H1 (cell line): ENCODE results near the gene DNAJB7. TPM values are rescaled to one million over a fixed set of nuclear protein-coding genes. Genes with fewer than 3 reads are reported as not detected.

Experiments used
- CTCF ChIA-PET: fragments of 300-600 bp; sonication (Branson Sonifier 250); formaldehyde crosslinking; loops from one replicate; lab custom pipeline; 2021; ENCODE audit not compliant: partially characterized antibody; lab: Charles Lee
- POLR2A ChIA-PET: fragments of 300-600 bp; sonication (Branson Sonifier 250); formaldehyde crosslinking; loops from one replicate; lab custom pipeline; 2021; ENCODE audit warnings: inconsistent platforms; ENCODE audit not compliant: partially characterized antibody; lab: Charles Lee
- DNase-seq, 2 experiments: peaks; one replicate each; pipeline versions ENCODE4 v3.0.0 to v3.0.0-alpha.2; 2010 to 2022; ENCODE audit warnings: low spot score in 2 of 2, low read depth in 1 of 2, mixed read lengths in 1 of 2
- FAIRE-seq: peaks from 2 replicates; lab custom pipeline; 2011; peaks lifted over from hg19 to GRCh38; lab: Jason Lieb, UNC
- H2AFZ ChIP-seq: 2 replicates; pipeline ENCODE4 v1.8.1; 2012; ENCODE audit warnings: low read length, inconsistent platforms
- H2AK5ac ChIP-seq: 2 replicates; pipeline ENCODE4 v1.6.1; 2013; ENCODE audit warnings: low read depth, low read length
- H2BK120ac ChIP-seq: replicated peaks from 2 replicates; pipeline ENCODE3; 2013; ENCODE audit warnings: low read depth, low read length, inconsistent platforms
- H2BK12ac ChIP-seq: 2 replicates; pipeline ENCODE4 v1.6.1; 2013; ENCODE audit warnings: low read depth, low read length
- H2BK15ac ChIP-seq: 2 replicates; pipeline ENCODE4 v1.6.1; 2013; ENCODE audit warnings: low read length
- H2BK20ac ChIP-seq: 2 replicates; pipeline ENCODE4 v1.6.1; 2013; ENCODE audit warnings: low read length
- H2BK5ac ChIP-seq: 2 replicates; pipeline ENCODE4 v1.6.1; 2013; ENCODE audit warnings: low read depth, low read length
- H3K14ac ChIP-seq: 2 replicates; pipeline ENCODE4 v1.6.1; 2013; ENCODE audit warnings: inconsistent platforms; ENCODE audit not compliant: insufficient read length
- H3K18ac ChIP-seq: 2 replicates; pipeline ENCODE4 v1.6.1; 2013; ENCODE audit warnings: low read length; ENCODE audit errors: extremely low read depth
- H3K23ac ChIP-seq: 2 replicates; pipeline ENCODE4 v1.6.1; 2013; ENCODE audit warnings: inconsistent platforms; ENCODE audit not compliant: insufficient read length
- H3K23me2 ChIP-seq: 2 replicates; pipeline ENCODE4 v1.6.1; 2013; ENCODE audit warnings: low read depth, low read length
- H3K27ac ChIP-seq: 2 replicates; pipeline ENCODE4 v1.6.1; 2011; ENCODE audit warnings: low read depth, low read length, inconsistent platforms
- H3K27me3 ChIP-seq, 4 experiments: replicated peaks in 1 of 4; 1 replicate in 1 of 4; 2 replicates in 3 of 4; pipeline versions ENCODE4 v1.6.1 to v1.8.1; 2011 to 2013; ENCODE audit warnings: low read length in 3 of 4, mild to moderate bottlenecking in 3 of 4, inconsistent platforms in 2 of 4, mixed read lengths in 2 of 4, moderate library complexity in 1 of 4; ENCODE audit not compliant: control insufficient read depth in 3 of 4, insufficient read depth in 3 of 4; ENCODE audit errors: extremely low read depth in 1 of 4
- H3K36me3 ChIP-seq, 4 experiments: 2 replicates each; pipeline versions ENCODE4 v1.6.1 to v1.8.1; 2011 to 2013; ENCODE audit warnings: mild to moderate bottlenecking in 4 of 4, low read length in 3 of 4, moderate library complexity in 2 of 4, control low read depth in 1 of 4, inconsistent platforms in 1 of 4; ENCODE audit not compliant: insufficient read depth in 4 of 4, control insufficient read depth in 2 of 4
- H3K4ac ChIP-seq: replicated peaks from 2 replicates; pipeline ENCODE3; 2013; ENCODE audit warnings: low read length, low read depth, mixed read lengths, inconsistent platforms; ENCODE audit not compliant: insufficient read length
- H3K4me1 ChIP-seq, 4 experiments: replicated peaks in 1 of 4; 1 replicate in 1 of 4; 2 replicates in 3 of 4; pipeline versions ENCODE4 v1.6.1 to v1.8.1; 2011 to 2013; ENCODE audit warnings: low read length in 3 of 4, inconsistent platforms in 2 of 4, mixed read lengths in 1 of 4; ENCODE audit not compliant: insufficient read depth in 4 of 4, control insufficient read depth in 3 of 4
- H3K4me2 ChIP-seq, 2 experiments: 2 replicates each; pipeline versions ENCODE4 v1.6.1 to v1.8.1; 2011 to 2013; ENCODE audit warnings: low read depth in 2 of 2, low read length in 2 of 2, control low read depth in 1 of 2, inconsistent platforms in 1 of 2, mild to moderate bottlenecking in 1 of 2; ENCODE audit not compliant: insufficient read depth in 1 of 2
- H3K4me3 ChIP-seq, 4 experiments: fragments of 200-600, 300-600 bp in 1 of 4; sonication (generic), shearing (Covaris generic), sonication (Bioruptor Twin) in 1 of 4; 2 replicates each; pipeline versions ENCODE4 v1.5.1 to v1.8.1; 2011 to 2016; ENCODE audit warnings: low read length in 4 of 4, low read depth in 3 of 4, control low read depth in 2 of 4, inconsistent platforms in 2 of 4, mild to moderate bottlenecking in 2 of 4, mixed read lengths in 1 of 4, moderate library complexity in 1 of 4; ENCODE audit not compliant: insufficient read depth in 2 of 4; ENCODE audit errors: extremely low read depth in 1 of 4
- H3K56ac ChIP-seq: replicated peaks from 2 replicates; pipeline ENCODE3; 2013; ENCODE audit warnings: low read depth, mild to moderate bottlenecking, mixed read lengths, low read length, inconsistent platforms; ENCODE audit not compliant: insufficient read length
- H3K79me1 ChIP-seq: 2 replicates; pipeline ENCODE4 v1.6.1; 2013; ENCODE audit warnings: low read depth, low read length, control low read depth
- H3K79me2 ChIP-seq, 2 experiments: 2 replicates each; pipeline versions ENCODE4 v1.6.1 to v1.8.1; 2012 to 2013; ENCODE audit warnings: low read length in 2 of 2, mild to moderate bottlenecking in 2 of 2, inconsistent platforms in 1 of 2; ENCODE audit not compliant: insufficient read depth in 2 of 2, control insufficient read depth in 1 of 2
- H3K9ac ChIP-seq, 4 experiments: replicated peaks in 1 of 4; 1 replicate in 1 of 4; 2 replicates in 3 of 4; pipeline versions ENCODE4 v1.6.1 to v1.8.1; 2011 to 2013; ENCODE audit warnings: low read depth in 3 of 4, low read length in 3 of 4, control low read depth in 2 of 4, mild to moderate bottlenecking in 2 of 4, moderate library complexity in 2 of 4, inconsistent platforms in 1 of 4; ENCODE audit errors: extremely low read depth in 1 of 4
- H3K9me3 ChIP-seq, 2 experiments: 2 replicates each; pipeline versions ENCODE4 v1.6.1 to v1.8.1; 2012 to 2013; ENCODE audit warnings: mild to moderate bottlenecking in 2 of 2, moderate library complexity in 2 of 2, control low read depth in 1 of 2, inconsistent platforms in 1 of 2, low read depth in 1 of 2, low read length in 1 of 2, mixed read lengths in 1 of 2; ENCODE audit not compliant: insufficient read depth in 2 of 2
- H4K20me1 ChIP-seq, 2 experiments: replicated peaks in 1 of 2; 2 replicates each; pipeline versions ENCODE3 to v1.8.1; 2011 to 2013; ENCODE audit warnings: inconsistent platforms in 2 of 2, low read length in 2 of 2, mild to moderate bottlenecking in 1 of 2; ENCODE audit not compliant: insufficient read depth in 2 of 2, control insufficient read depth in 1 of 2
- H4K5ac ChIP-seq: 2 replicates; pipeline ENCODE4 v1.6.1; 2013; ENCODE audit warnings: low read length, low read depth, mixed read lengths, inconsistent platforms; ENCODE audit not compliant: insufficient read length
- H4K8ac ChIP-seq: 2 replicates; pipeline ENCODE4 v1.8.0; 2013; ENCODE audit warnings: mild to moderate bottlenecking, moderate library complexity, low read length, inconsistent platforms; ENCODE audit not compliant: insufficient read depth; ENCODE audit errors: extremely low read depth
- H4K91ac ChIP-seq: replicated peaks from 2 replicates; pipeline ENCODE3; 2013; ENCODE audit warnings: low read length, mixed read lengths, inconsistent platforms; ENCODE audit not compliant: insufficient read length
- CBX8 ChIP-seq: fragments of 300-800, 300-1000 bp; sonication (generic); IDR thresholded peaks from 2 replicates; pipeline ENCODE4 v1.7.1; 2016; ENCODE audit warnings: low read depth, low read length, borderline replicate concordance
- GTF2F1 ChIP-seq: IDR thresholded peaks from 2 replicates; pipeline ENCODE4 v1.6.1; 2012; ENCODE audit warnings: low read depth, low read length, improper control_type of control experiment, borderline replicate concordance
- KDM5A ChIP-seq: fragments of 200-600 bp; IDR thresholded peaks from 2 replicates; pipeline ENCODE4 v1.7.1; 2012; ENCODE audit warnings: mild to moderate bottlenecking, low read length, inconsistent platforms, mixed read lengths
- RAD21 ChIP-seq, 2 experiments: IDR thresholded peaks in 1 of 2; conservative IDR thresholded peaks in 1 of 2; 2 replicates each; pipeline ENCODE4 v1.6.1; 2011; ENCODE audit warnings: low read depth in 2 of 2, low read length in 2 of 2, improper control_type of control experiment in 1 of 2, inconsistent platforms in 1 of 2, mild to moderate bottlenecking in 1 of 2, moderate library complexity in 1 of 2
- RBBP5 ChIP-seq: IDR thresholded peaks from 2 replicates; pipeline ENCODE4 v1.7.1; 2012; ENCODE audit warnings: low read depth, mild to moderate bottlenecking, inconsistent platforms, low read length, moderate library complexity, borderline replicate concordance
- SAP30 ChIP-seq: fragments of 300-600 bp; sonication (generic); IDR thresholded peaks from 2 replicates; pipeline ENCODE4 v1.7.1; 2012; ENCODE audit warnings: low read length, moderate library complexity, mild to moderate bottlenecking, inconsistent platforms; ENCODE audit not compliant: insufficient read depth, insufficient replicate concordance
- WGBS, 2 experiments: shearing (Covaris generic) in 1 of 2; methylation state at CpG; one replicate each; pipeline versions ENCODE4 v1.1.6 to v1.1.7; 2013 to 2015; ENCODE audit warnings: low lambda C conversion rate in 2 of 2, mixed read lengths in 2 of 2, inconsistent platforms in 1 of 2, low coverage in 1 of 2, missing lambda C conversion rate in 1 of 2; ENCODE audit not compliant: insufficient replicate concordance in 2 of 2, insufficient coverage in 1 of 2, insufficient read length in 1 of 2; ENCODE audit errors: extremely low coverage in 1 of 2, missing lambda C conversion rate in 1 of 2; 5-methylcytosine and 5-hydroxymethylcytosine counted together
- polyA plus RNA-seq, 7 experiments: library from polyadenylated mRNA; depleted of rRNA in 3 of 7; stranded (reverse) in 5 of 7; unstranded in 2 of 7; fragments of >200 nt in 5 of 7; fragments of 200-250 nt in 2 of 7; gene quantifications; 1 replicate in 5 of 7; 2 replicates in 1 of 7; 4 replicates in 1 of 7; pipeline versions ENCODE4 v1.2.1 to v1.2.3, GENCODE V29; 2011 to 2013; ENCODE audit warnings: missing spikeins in 2 of 7, mixed read lengths in 2 of 7
- total RNA-seq: library from RNA; stranded (reverse); fragmentation: NEBNext Ultra II Directional; extraction: Animal tissue kit (Norgen Biotek cat#: 25700); gene quantifications from 2 replicates; pipeline ENCODE4 v1.2.1, GENCODE V29; 2021

Gene DNAJB7
- total and polyA plus RNA-seq, 2 of the 8 experiments (the other 6 are each of a cell fraction or from before 2014, with no cell fraction given) = not detected

DNA sequence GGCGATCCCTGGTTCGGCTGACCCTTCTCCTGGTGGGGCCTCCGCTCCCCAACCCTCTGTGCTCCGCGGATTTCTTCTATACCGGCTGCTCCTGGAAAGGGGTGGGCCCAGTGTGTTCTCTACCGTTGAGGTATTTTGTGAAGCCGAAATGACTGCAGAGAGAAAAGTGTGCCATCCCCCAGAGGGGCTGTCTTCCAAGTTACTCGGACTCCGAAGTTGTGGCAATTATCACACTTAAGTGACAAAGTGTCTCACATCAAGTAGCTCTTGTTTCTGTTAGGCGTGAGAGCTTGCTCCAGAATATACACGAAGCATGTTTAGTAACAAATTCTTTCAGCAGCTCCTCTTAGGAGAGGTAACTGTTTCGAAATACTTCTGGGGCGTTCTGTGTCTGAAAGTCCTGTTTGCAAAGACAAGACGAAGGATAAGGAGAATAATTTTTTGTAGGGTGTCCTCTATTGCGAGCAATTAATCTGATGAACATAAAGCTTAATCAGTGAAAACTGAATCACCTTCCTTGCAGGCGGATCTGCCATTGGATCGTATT lies 4.5 kb downstream of the DNAJB7 start:
- no peak overlapping the region for H2BK12ac ChIP-seq
- peak overlapping the region; percentile 73 for H3K56ac ChIP-seq
- no peak overlapping the region for H2BK20ac ChIP-seq
- DNase-seq (no peak), FAIRE-seq (no peak)
- 0 out of 2 replicates have a peak overlapping the region, but pooled peaks have one; percentile 43 for H3K18ac ChIP-seq
- H3K23ac ChIP-seq = no peak overlapping the region
- ChIA-PET POLR2A (interaction anchor here (0.6 to 4.9 kb wide), 21 partner anchors 10 to 511 kb away, joined by 3 to 24 read pairs (median 4); partner anchors contain the start of genes ADSL and SLC25A17), CTCF (interaction anchor here (0.6 to 1.9 kb wide), 5 partner anchors 10 to 432 kb away, joined by 3 to 11 read pairs (median 3); no protein-coding TSS in a partner anchor)
- H3K4me2 ChIP-seq = peak overlapping the region; percentile 68 to 76
- H3K27me3 ChIP-seq = no peaks in the 10 kb centered on the region
- no peak overlapping the region for H2BK15ac ChIP-seq
- H2BK120ac ChIP-seq = no peak overlapping the region
- peak overlapping the region; percentile 54 for H4K91ac ChIP-seq
- H3K23me2 ChIP-seq = peaks cover 8% of the 10 kb centered on the region
- TF ChIP-seq KDM5A = peak; percentile 29; the same call in 1 of the 2 replicates
- TF ChIP-seq RBBP5 = no peak
- TF ChIP-seq GTF2F1 = no peak
- no peak for TF ChIP-seq RAD21 (IDR thresholded peaks at IDR 0.05 in 1 of 2, conservative IDR thresholded peaks at IDR 0.05 in 1 of 2; ENCODE audit: low read depth in 2 of 2, low read length in 2 of 2)
- peak; percentile 87 for TF ChIP-seq SAP30
- TF ChIP-seq CBX8 = no peak
- H3K4me3 ChIP-seq = peak overlapping the region; percentile 98 to 99 (median 98)
- H4K20me1 ChIP-seq = peaks cover 2 to 6% of the 10 kb centered on the region in 2 experiments
- peak overlapping the region; percentile 37; the same call in 1 of the 2 replicates for H2AFZ ChIP-seq
- peak overlapping the region; percentile 70 to 92 (median 91) for H3K9ac ChIP-seq
- no peaks in the 10 kb centered on the region; the same call in 1 of the 2 replicates for H3K79me1 ChIP-seq
- H3K4ac ChIP-seq = peak overlapping the region; percentile 45
- H3K14ac ChIP-seq = no peak overlapping the region
- peak overlapping the region; percentile 98; the same call in 1 of the 2 replicates for H2BK5ac ChIP-seq
- H3K27ac ChIP-seq = peak overlapping the region; percentile 98
- H3K9me3 ChIP-seq = no peaks in the 10 kb centered on the region
- peaks cover 0 to 6% (median 0%) of the 10 kb centered on the region in 4 experiments; a peak in 2 of 7 replicates for H3K4me1 ChIP-seq
- H3K36me3 ChIP-seq = peaks cover 0 to 17% (median 0%) of the 10 kb centered on the region in 4 experiments; a peak in 4 of 8 replicates
- H3K79me2 ChIP-seq = peaks cover 34 to 91% of the 10 kb centered on the region in 2 experiments
- 15% methylated on average over 16 of the region's 18 CpGs; no CpG with 5 or more reads in 1 of the 2 experiments for WGBS, 2 experiments
- peak overlapping the region; percentile 98; the same call in 1 of the 2 replicates for H4K8ac ChIP-seq
- H4K5ac ChIP-seq = peak overlapping the region; percentile 46
- H2AK5ac ChIP-seq = no peak overlapping the region
